HEK293 (cell line): ENCODE data around the gene PLK5.
A peak's percentile ranks its signal among the peaks of the same experiment; 100 is the strongest.

Experiments
- BCL11B ChIP-seq: fragments of 450-650 bp; formaldehyde crosslinking; IDR thresholded peaks from 2 replicates; pipeline ENCODE4 v1.5.1; 2016; ENCODE audit warnings: low read depth, missing biosample characterization, missing genetic modification characterization
- EGR2 ChIP-seq: fragments of 450-650 bp; formaldehyde crosslinking; IDR thresholded peaks from 2 replicates; pipeline ENCODE4 v1.5.1; 2016; ENCODE audit warnings: low read depth, missing biosample characterization, missing genetic modification characterization
- FEZF1 ChIP-seq: fragments of 450-650 bp; formaldehyde crosslinking; IDR thresholded peaks from 2 replicates; pipeline ENCODE4 v1.5.1; 2016; ENCODE audit warnings: missing biosample characterization, missing genetic modification characterization
- GFI1B ChIP-seq: fragments of 450-650 bp; formaldehyde crosslinking; IDR thresholded peaks from 2 replicates; pipeline ENCODE4 v1.5.1; 2016; ENCODE audit warnings: missing biosample characterization, missing genetic modification characterization
- GLI4 ChIP-seq: fragments of 450-650 bp; formaldehyde crosslinking; IDR thresholded peaks from 2 replicates; pipeline ENCODE4 v1.5.1; 2016; ENCODE audit warnings: missing biosample characterization, missing genetic modification characterization
- HOXA7 ChIP-seq: sonication (generic); formaldehyde crosslinking; IDR thresholded peaks from 2 replicates; pipeline ENCODE4 v1.8.1; 2022; ENCODE audit warnings: missing genetic modification reagents, borderline replicate concordance
- KLF10 ChIP-seq: fragments of 450-650 bp; IDR thresholded peaks from 2 replicates; pipeline ENCODE4 v1.5.1; 2018; ENCODE audit warnings: missing biosample characterization, mild to moderate bottlenecking, missing genetic modification characterization
- KLF8 ChIP-seq: fragments of 450-650 bp; formaldehyde crosslinking; IDR thresholded peaks from 2 replicates; pipeline ENCODE4 v1.5.1; 2016; ENCODE audit warnings: missing biosample characterization, missing genetic modification characterization
- KLF9 ChIP-seq: fragments of 450-650 bp; formaldehyde crosslinking; IDR thresholded peaks from 2 replicates; pipeline ENCODE4 v1.5.1; 2016; ENCODE audit warnings: missing biosample characterization, missing genetic modification characterization, low read depth
- MZF1 ChIP-seq: fragments of 450-650 bp; formaldehyde crosslinking; IDR thresholded peaks from 2 replicates; pipeline ENCODE4 v1.5.1; 2017; ENCODE audit warnings: missing biosample characterization, missing genetic modification characterization, borderline replicate concordance
- PATZ1 ChIP-seq: fragments of 450-650 bp; formaldehyde crosslinking; IDR thresholded peaks from 2 replicates; pipeline ENCODE4 v1.5.1; 2016; ENCODE audit warnings: missing biosample characterization, missing genetic modification characterization
- TRIM28 ChIP-seq: IDR thresholded peaks from 2 replicates; pipeline ENCODE4 v1.6.1; 2011; ENCODE audit warnings: low read length, control low read depth, borderline replicate concordance
- ZBTB1 ChIP-seq: fragments of 450-650 bp; formaldehyde crosslinking; IDR thresholded peaks from 2 replicates; pipeline ENCODE4 v1.5.1; 2016; ENCODE audit warnings: missing biosample characterization, missing genetic modification characterization
- ZFHX2 ChIP-seq: fragments of 450-650 bp; formaldehyde crosslinking; conservative IDR thresholded peaks from 2 replicates; pipeline ENCODE4 v1.5.1; 2016; ENCODE audit warnings: missing biosample characterization, missing genetic modification characterization
- ZNF133 ChIP-seq: fragments of 450-650 bp; formaldehyde crosslinking; IDR thresholded peaks from 2 replicates; pipeline ENCODE4 v1.5.1; 2016; ENCODE audit warnings: missing biosample characterization, missing genetic modification characterization
- ZNF2 ChIP-seq: fragments of 450-650 bp; formaldehyde crosslinking; IDR thresholded peaks from 2 replicates; pipeline ENCODE4 v1.5.1; 2016; ENCODE audit warnings: missing biosample characterization, missing genetic modification characterization
- ZNF248 ChIP-seq: fragments of 450-650 bp; formaldehyde crosslinking; IDR thresholded peaks from 2 replicates; pipeline ENCODE4 v1.5.1; 2017; ENCODE audit warnings: missing biosample characterization, missing genetic modification characterization
- ZNF488 ChIP-seq: fragments of 450-650 bp; formaldehyde crosslinking; IDR thresholded peaks from 2 replicates; pipeline ENCODE4 v1.5.1; 2016; ENCODE audit warnings: missing biosample characterization, missing genetic modification characterization
- ZNF501 ChIP-seq: fragments of 450-650 bp; formaldehyde crosslinking; IDR thresholded peaks from 2 replicates; pipeline ENCODE4 v1.5.1; 2016; ENCODE audit warnings: missing biosample characterization, missing genetic modification characterization
- ZNF544 ChIP-seq: fragments of 450-650 bp; formaldehyde crosslinking; IDR thresholded peaks from 2 replicates; pipeline ENCODE4 v1.5.0; 2017; ENCODE audit warnings: missing biosample characterization, missing genetic modification characterization
- ZNF561 ChIP-seq: fragments of 450-650 bp; IDR thresholded peaks from 2 replicates; pipeline ENCODE4 v1.5.1; 2018; ENCODE audit warnings: missing biosample characterization, missing genetic modification characterization, borderline replicate concordance
- ZNF571 ChIP-seq: fragments of 450-650 bp; formaldehyde crosslinking; IDR thresholded peaks from 2 replicates; pipeline ENCODE4 v1.5.0; 2017; ENCODE audit warnings: missing biosample characterization, missing genetic modification characterization
- ZNF670 ChIP-seq: fragments of 450-650 bp; formaldehyde crosslinking; IDR thresholded peaks from 2 replicates; pipeline ENCODE4 v1.5.1; 2016; ENCODE audit warnings: missing biosample characterization, missing genetic modification characterization, low read depth
- ZNF707 ChIP-seq: fragments of 450-650 bp; formaldehyde crosslinking; IDR thresholded peaks from 2 replicates; pipeline ENCODE4 v1.5.1; 2016; ENCODE audit warnings: missing biosample characterization, missing genetic modification characterization
- ZNF76 ChIP-seq: fragments of 450-650 bp; formaldehyde crosslinking; IDR thresholded peaks from 2 replicates; pipeline ENCODE4; 2016; ENCODE audit warnings: low read depth, missing biosample characterization, missing genetic modification characterization, borderline replicate concordance
- ZNF785 ChIP-seq: fragments of 450-650 bp; formaldehyde crosslinking; IDR thresholded peaks from 2 replicates; pipeline ENCODE4 v1.5.1; 2016; ENCODE audit warnings: missing biosample characterization, missing genetic modification characterization
- TF ChIP-seq, protein P1 (sequence below): fragments of 450-650 bp; formaldehyde crosslinking; conservative IDR thresholded peaks from 2 replicates; pipeline ENCODE4 v1.5.1; 2016; ENCODE audit warnings: low read depth, missing biosample characterization, missing genetic modification characterization
- TF ChIP-seq, protein P2 (sequence below): fragments of 450-650 bp; formaldehyde crosslinking; IDR thresholded peaks from 2 replicates; pipeline ENCODE4 v1.5.1; 2017; ENCODE audit warnings: missing biosample characterization, missing genetic modification characterization
- TF ChIP-seq, protein P3 (sequence below): fragments of 450-650 bp; formaldehyde crosslinking; IDR thresholded peaks from 2 replicates; pipeline ENCODE4 v1.5.1; 2016; ENCODE audit warnings: missing biosample characterization, missing genetic modification characterization

Gene PLK5

DNA sequence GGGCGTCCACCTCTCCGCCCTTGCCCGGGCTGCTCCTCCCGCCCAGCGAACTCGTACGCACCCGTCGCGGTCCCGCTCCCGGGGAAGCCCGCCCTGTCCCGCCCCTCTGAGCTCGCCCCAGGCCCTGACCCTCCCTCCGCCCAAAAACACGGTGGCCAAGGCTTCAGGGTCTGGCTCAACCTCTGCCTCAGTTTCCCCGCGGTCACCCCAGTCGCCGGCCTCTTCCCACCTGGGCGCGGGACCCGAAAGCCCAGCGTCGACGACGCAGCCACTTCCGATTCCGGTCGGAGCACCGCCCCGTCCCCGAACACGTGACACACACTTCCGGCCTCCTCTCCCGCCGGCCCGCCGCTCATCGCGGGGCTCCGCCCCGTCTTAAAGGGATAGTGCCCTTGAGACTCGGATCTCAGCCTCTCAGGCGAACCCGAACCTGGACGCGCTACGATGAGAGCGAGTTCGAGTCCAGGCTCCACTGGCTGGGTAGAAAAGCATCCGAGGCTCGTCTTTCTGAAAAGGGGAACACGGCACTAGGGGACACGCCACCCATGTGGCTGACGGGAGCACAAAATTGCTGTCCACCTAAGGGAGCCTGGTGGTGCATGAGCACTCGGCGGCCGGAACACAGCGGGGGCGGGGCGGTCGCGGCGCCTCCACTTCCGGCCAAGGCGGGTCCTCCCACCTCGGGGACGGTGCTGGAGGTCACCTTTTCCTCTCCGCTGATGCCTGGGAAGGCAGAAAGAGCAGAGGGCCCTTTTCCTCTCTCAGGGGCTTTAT, 44.8 kb upstream of the PLK5 start, which contains the start of gene C19orf25 (continued):
- TF ChIP-seq, protein P1, sequence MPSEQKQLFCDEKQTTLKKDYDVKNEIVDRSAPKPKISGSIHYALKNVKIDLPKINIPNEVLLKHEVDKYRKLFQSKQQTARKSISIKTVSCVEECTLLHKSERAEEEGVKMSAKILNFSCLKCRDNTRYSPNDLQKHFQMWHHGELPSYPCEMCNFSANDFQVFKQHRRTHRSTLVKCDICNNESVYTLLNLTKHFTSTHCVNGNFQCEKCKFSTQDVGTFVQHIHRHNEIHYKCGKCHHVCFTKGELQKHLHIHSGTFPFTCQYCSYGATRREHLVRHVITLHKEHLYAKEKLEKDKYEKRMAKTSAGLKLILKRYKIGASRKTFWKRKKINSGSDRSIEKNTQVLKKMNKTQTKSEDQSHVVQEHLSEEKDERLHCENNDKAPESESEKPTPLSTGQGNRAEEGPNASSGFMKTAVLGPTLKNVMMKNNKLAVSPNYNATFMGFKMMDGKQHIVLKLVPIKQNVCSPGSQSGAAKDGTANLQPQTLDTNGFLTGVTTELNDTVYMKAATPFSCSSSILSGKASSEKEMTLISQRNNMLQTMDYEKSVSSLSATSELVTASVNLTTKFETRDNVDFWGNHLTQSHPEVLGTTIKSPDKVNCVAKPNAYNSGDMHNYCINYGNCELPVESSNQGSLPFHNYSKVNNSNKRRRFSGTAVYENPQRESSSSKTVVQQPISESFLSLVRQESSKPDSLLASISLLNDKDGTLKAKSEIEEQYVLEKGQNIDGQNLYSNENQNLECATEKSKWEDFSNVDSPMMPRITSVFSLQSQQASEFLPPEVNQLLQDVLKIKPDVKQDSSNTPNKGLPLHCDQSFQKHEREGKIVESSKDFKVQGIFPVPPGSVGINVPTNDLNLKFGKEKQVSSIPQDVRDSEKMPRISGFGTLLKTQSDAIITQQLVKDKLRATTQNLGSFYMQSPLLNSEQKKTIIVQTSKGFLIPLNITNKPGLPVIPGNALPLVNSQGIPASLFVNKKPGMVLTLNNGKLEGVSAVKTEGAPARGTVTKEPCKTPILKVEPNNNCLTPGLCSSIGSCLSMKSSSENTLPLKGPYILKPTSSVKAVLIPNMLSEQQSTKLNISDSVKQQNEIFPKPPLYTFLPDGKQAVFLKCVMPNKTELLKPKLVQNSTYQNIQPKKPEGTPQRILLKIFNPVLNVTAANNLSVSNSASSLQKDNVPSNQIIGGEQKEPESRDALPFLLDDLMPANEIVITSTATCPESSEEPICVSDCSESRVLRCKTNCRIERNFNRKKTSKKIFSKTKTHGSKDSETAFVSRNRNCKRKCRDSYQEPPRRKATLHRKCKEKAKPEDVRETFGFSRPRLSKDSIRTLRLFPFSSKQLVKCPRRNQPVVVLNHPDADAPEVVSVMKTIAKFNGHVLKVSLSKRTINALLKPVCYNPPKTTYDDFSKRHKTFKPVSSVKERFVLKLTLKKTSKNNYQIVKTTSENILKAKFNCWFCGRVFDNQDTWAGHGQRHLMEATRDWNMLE (tag by site-specific recombination) = peak; percentile 56
- TF ChIP-seq MZF1 (tag by site-specific recombination) = no peak
- no peak; the same call in 1 of the 2 replicates for TF ChIP-seq ZNF501 (tag by site-specific recombination)
- TF ChIP-seq KLF9 (tag by site-specific recombination) = peak; percentile 93
- no peak for TF ChIP-seq ZNF571 (tag by site-specific recombination)
- peak; percentile 87; the same call in 1 of the 2 replicates for TF ChIP-seq ZNF2
- TF ChIP-seq ZNF707 (tag by site-specific recombination) = no peak
- TF ChIP-seq ZNF561 (tag by site-specific recombination) = peak; percentile 96; the same call in 1 of the 2 replicates
- peak; percentile 70 for TF ChIP-seq KLF10 (tag by site-specific recombination)
- TF ChIP-seq EGR2 (tag by site-specific recombination) = peak; percentile 74
- peak; percentile 82 for TF ChIP-seq KLF8 (tag by site-specific recombination)
- TF ChIP-seq TRIM28 = no peak
- TF ChIP-seq ZBTB1 (tag by site-specific recombination) = no peak
- TF ChIP-seq ZNF133 (tag by site-specific recombination) = no peak
- TF ChIP-seq, protein P2, sequence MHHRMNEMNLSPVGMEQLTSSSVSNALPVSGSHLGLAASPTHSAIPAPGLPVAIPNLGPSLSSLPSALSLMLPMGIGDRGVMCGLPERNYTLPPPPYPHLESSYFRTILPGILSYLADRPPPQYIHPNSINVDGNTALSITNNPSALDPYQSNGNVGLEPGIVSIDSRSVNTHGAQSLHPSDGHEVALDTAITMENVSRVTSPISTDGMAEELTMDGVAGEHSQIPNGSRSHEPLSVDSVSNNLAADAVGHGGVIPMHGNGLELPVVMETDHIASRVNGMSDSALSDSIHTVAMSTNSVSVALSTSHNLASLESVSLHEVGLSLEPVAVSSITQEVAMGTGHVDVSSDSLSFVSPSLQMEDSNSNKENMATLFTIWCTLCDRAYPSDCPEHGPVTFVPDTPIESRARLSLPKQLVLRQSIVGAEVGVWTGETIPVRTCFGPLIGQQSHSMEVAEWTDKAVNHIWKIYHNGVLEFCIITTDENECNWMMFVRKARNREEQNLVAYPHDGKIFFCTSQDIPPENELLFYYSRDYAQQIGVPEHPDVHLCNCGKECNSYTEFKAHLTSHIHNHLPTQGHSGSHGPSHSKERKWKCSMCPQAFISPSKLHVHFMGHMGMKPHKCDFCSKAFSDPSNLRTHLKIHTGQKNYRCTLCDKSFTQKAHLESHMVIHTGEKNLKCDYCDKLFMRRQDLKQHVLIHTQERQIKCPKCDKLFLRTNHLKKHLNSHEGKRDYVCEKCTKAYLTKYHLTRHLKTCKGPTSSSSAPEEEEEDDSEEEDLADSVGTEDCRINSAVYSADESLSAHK (tag by site-specific recombination) = peak; percentile 5; the same call in 1 of the 2 replicates
- TF ChIP-seq ZNF544 (tag by site-specific recombination) = no peak
- TF ChIP-seq ZNF670 = no peak
- no peak for TF ChIP-seq GLI4 (tag by site-specific recombination)
- TF ChIP-seq BCL11B (tag by site-specific recombination) = peak; percentile 74; the same call in 1 of the 2 replicates
- TF ChIP-seq FEZF1 (tag by site-specific recombination) = no peak
- no peak for TF ChIP-seq HOXA7 (CRISPR knock-in tag)
- TF ChIP-seq ZNF76 (tag by site-specific recombination) = peak; percentile 66; the same call in 1 of the 2 replicates
- no peak for TF ChIP-seq GFI1B (tag by site-specific recombination)
- peak; percentile 79 for TF ChIP-seq PATZ1
- TF ChIP-seq, protein P3, sequence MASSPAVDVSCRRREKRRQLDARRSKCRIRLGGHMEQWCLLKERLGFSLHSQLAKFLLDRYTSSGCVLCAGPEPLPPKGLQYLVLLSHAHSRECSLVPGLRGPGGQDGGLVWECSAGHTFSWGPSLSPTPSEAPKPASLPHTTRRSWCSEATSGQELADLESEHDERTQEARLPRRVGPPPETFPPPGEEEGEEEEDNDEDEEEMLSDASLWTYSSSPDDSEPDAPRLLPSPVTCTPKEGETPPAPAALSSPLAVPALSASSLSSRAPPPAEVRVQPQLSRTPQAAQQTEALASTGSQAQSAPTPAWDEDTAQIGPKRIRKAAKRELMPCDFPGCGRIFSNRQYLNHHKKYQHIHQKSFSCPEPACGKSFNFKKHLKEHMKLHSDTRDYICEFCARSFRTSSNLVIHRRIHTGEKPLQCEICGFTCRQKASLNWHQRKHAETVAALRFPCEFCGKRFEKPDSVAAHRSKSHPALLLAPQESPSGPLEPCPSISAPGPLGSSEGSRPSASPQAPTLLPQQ (tag by site-specific recombination) = peak; percentile 82
- no peak for TF ChIP-seq ZNF248 (tag by site-specific recombination)
- 0 out of 2 replicates have a peak, but pooled peaks have one; percentile 72 for TF ChIP-seq ZNF785 (tag by site-specific recombination)
- no peak for TF ChIP-seq ZNF488
- peak; percentile 91 for TF ChIP-seq ZFHX2 (tag by site-specific recombination)
